Measurements from ENCODE around the gene ERCC2. TPM values are rescaled to one million over a fixed set of nuclear protein-coding genes. Genes with fewer than 3 reads are reported as not detected.
"Not testable (repeated sequence)": the region's sequence is repeated elsewhere in the genome, so short reads cannot be mapped to it uniquely, and the experiment has no call there.

ERCC2 gene
- total RNA-seq: 5.7 TPM

DNA sequence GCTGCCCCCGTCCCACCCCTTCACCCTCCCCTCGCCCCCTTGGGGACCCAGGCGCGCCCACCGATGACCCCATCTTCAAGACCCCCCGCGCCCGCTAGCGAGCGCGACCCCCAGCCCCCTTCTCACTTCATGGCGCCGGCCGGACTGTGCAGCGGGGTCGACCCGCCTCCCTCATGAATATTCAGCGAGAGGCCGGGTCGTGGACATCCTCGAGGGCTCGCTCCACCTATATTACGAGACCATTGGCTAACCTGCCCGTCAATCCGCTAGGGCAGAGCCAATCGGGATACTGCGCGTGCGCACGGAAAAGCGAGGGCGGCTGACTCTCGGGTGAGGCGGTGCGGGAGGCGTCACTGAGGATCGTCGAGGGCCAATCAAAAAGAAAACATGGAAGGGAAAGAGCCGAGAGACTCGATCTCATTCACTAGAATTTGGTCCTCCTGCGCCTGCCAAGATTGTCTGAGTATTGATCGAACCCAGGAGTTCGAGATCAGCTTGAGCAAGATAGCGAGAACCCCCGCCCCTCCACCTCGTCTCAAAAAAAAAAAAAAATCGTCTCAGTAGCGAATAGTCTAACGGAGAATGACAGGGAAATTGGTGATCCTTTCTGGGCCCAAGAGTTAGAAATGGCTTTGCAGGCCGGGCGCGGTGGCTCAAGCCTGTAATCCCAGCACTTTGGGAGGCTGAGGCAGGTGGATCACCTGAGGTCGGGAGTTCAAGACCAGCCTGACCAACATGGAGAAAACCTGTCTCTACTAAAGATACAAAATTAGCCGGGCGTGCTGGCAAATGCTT, at the start of gene ERCC2:
Gene ERCC2 (minus strand): TSS at position 164 of the 795 bp plus-strand sequence. CDS start 33 bp downstream, at position 131.
- DNase-seq: peak; percentile 94

DNA sequence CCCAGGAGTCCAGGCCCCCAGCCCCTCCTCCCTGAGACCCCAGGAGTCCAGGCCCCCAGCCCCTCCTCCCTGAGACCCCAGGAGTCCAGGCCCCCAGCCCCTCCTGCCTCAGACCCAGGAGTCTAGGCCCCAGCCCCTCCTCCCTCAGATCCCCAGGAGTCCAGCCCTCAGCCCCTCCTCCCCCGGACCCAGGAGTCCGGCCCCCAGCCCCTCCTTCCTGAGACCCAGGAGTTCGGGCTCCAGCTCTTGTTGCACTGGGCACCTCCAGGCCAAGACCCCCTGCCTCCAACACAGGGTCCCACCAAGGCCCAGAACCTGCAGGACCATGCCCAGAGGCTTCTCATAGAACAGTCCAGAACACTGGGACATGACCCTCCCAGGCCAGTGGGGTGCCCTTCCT, 49.5 kb upstream of the ERCC2 start:
- DNase-seq: no peak

DNA sequence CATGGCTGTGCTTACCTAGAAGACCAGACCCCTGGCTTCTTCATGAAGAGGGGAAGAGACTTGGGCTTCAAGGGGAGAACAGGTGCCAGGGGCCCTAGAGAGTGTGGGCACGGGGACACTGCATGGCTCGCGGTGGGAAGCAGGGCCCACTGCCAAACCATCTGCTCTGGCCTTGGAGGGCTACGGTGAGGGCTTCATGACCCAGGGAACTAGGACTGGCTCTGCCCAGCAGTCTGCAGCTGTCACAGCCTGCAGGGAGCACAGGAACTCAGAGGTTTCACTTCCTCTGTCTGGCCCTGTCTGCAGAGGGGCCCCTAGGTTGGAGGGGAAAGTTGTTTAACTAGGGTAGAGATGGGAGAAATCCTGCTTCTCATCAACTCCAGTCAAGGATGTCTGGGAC, 49.0 kb upstream of the ERCC2 start:
- DNase-seq: no peak

GRCh38 chr19:45418802-45419201, 48.4 kb upstream of the ERCC2 start:
- DNase-seq: no peak

DNA sequence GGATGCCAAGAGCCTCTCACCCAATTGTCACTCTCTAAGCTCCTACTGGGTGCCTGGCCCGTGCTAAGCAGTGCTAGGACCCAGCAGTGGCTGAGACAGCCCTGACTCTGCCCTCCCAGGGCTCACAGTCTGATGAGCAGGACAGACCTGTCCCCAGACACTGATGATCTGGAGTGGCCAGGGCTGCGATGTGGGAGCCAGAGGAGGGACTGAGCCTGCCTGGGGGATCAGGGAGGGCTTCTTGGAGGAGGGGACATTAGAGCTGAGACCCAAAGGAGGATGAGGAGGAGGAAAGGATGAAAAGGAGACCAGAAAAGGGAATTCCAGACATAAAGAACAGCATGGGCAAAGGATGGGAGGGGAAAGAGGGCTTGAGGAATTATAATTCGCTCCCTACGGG, 46.8 kb upstream of the ERCC2 start:
- no peak for DNase-seq

DNA sequence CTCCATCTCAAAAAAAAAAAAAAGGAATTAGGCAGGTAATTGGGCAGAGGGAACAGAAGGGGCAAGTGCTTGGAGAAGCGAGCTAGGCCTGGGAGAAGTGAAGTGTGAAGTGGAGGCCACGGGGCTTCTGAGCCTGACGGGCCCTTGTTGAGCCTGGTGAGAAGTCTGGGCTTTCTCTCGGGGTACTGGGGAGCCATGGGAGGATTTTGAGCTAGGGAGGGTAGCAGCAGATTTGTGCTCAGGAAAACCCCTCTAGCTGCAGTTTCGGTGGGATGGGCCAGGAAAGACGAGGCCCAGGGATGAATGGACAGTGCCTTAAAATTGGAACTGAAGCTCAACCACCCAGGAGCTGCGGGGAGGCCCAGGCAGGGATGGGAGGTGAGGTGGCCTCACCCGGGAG, 44.1 kb upstream of the ERCC2 start:
- DNase-seq: no peak

DNA sequence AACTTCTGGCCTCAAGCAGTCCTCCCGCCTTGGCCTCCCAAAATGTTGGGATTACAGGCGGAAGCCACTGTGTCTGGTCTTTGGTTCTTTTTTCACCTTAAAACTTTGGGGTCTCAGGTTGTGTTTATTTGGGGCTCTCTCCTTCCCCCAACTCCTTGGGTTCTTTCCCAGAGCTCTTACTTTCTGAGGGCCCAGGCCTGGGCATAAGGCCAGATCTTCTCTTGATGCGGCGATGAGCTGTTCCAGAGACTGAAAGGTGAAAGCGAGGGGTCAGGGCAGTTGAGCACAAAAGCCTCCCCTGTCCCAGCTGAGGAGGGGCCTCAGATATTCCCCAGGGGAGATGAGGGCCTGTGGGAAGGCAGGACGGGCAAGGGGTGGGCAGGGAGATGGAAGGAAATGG, 43.1 kb upstream of the ERCC2 start:
- DNase-seq: no peak

GRCh38 chr19:45410330-45410729, 40.0 kb upstream of the ERCC2 start:
- not testable (repeated sequence) for DNase-seq

- DNase-seq: no peak
These were observed 39.2 kb upstream of the ERCC2 start for GRCh38 chr19:45409557-45409920.

GRCh38 chr19:45408830-45409556, 38.6 kb upstream of the ERCC2 start:
- no peak for DNase-seq

- no peak for DNase-seq
These were observed 37.7 kb upstream of the ERCC2 start for GRCh38 chr19:45408121-45408520.

DNA sequence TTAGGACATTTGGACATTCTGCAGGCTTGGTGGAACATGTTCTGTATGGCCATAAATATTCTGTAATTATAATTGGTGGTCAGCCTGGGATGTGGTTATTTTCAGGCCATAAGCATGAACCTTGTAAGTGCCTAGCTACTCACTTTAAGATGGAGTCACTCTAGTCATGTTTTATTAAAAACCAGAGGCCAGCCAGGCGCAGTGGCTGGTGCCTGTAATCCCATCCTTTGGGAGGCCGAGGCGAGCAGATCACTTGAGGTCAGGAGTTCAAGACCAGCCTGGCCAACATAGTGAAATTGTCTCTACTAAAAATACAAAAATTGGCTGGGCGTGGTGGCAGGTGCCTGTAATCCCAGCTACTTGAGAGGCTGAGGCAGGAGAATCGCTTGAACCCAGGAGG, 37.2 kb upstream of the ERCC2 start:
- DNase-seq: not testable (repeated sequence)

DNA sequence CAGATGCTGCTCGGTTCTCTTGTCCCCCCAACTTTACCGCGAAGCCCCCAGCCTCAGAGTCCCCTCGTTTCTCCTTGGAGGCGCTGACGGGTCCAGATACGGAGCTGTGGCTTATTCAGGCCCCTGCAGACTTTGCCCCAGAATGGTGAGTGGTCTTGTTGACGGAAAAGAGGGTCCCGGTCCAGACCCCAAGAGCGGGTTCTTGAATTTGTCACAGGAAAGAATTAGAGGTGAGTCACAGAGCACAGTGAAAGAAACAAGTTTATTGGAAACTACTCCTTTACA, 36.7 kb upstream of the ERCC2 start:
- DNase-seq: no peak

GRCh38 chr19:45406226-45407090, 36.1 kb upstream of the ERCC2 start, which contains the start of gene POLR1G:
Gene POLR1G (plus strand): TSS chr19:45406644. CDS start chr19:45406697, 53 bp downstream.
- DNase-seq: peak; percentile 79

DNA sequence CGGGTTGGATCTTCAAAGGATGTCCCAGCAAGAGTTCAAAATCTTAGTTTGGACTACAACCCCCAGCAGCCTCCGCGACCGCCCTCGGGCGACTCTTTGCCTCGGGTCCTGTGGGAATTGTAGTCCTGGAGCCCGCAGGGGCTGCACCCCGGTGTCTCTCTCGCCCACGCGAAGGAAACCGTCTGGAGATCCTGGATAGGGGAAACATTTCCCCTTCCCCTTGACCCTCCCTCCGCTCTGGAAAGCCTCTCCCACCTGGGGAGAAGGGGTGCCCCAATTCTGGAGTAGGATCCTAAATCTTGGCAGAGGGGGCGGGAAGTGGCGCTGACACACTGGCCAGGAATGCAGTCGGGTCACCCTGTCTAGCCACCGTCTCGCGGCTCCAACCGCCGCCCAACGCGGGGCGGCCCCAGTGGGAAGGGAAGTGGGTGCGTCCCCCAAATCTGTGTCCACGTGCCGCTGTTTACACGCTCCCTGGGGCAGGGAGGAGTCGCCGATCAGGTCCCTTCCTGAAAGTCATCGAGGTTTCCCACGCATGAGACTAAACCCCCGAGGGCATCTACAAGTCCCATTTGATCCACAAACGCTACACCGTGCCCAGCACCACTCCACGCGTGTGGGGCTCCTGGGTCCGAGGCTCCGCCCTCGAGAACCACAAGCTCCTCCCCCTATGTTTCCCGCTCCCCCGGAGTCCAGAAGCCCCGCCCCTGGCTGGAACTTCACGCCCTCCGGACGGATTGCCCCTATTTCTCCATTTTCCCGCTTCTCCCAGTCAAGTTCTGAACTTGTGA, 35.3 kb upstream of the ERCC2 start:
- DNase-seq: peak; percentile 80

- peak; percentile 55 for DNase-seq
These were observed 34.4 kb upstream of the ERCC2 start, which contains the start of gene PPP1R13L for GRCh38 chr19:45404557-45405434. Gene PPP1R13L (minus strand): TSS chr19:45405069. CDS start chr19:45398318, 6,751 bp downstream.

DNA sequence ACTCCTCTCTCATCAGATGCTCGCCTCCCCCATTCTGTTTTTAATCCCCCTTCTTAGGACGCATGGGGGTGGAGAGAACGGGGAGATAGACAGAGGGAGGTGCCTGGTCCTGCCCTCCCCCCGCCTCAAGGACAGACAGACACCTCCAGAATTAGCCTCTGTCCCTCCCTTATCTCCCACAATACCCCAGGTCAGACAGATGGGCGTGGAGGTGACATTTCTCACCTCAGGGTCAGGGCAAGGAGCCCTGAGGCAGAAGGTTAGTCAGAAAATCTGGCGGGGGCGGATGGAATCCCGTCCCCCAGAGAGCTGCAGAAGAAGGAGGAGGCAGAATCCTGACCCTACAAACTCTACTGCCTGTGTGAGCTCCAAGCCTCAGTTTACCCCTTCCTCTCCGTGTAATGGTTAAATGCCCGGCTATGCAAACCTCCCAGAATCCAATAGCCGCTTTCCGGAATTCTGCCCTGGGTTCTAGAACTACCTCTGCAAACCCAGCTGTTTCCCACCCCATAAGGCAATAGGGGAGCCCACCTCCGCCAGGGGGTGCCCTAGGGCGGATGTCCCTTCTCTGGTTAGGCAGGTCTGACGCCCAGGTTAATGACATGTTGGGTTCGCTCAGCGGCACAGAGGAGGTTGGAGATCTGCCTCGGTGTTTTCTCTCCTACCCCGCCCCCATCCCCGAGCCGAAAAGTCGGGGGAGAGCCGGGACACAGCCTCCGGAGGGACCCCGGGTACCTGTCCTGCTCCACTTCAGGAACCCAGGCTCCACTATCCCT, 33.6 kb upstream of the ERCC2 start:
- DNase-seq: no peak

GRCh38 chr19:45403272-45403671, 32.9 kb upstream of the ERCC2 start:
- DNase-seq: no peak

DNA sequence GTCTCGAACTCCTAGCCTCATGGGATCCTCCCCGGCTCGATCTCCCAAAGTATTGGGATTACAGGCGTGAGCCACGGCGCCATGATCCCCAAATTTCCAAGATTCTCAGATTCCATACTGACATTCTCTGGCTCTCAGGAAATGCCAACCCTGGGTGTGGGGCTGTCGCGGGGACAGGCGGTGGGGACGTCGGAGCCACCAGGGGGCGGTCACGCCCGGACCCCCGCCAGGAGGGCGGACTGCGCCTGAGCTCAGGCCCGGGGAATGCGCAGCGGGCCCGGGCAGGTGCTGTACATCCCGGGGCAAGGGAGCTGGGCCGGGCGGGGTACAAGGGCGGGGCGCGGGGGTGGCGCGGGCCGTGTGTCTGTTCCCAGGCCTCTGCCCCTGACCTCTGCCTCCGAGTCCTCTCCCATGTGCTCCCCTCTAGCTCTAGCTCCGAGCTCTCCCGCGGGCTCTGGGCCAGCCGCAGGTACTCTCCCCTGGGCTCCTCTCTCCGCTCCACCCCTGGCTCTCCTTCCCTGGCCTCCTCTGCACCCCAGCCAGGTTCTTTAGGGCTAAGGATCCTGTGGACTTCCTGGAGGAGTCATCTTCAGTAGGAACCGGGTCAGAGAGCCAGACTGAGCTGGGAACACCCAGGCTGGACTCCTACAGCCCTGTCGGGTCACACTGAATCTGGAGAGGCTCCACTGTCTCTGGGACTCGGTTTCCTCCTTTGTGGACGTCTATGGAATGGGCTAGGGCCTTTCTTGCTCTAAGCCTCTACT, 32.1 kb upstream of the ERCC2 start:
- no peak for DNase-seq
